Measurements from ENCODE around the gene NR1H4. TPM values are rescaled to one million over a fixed set of nuclear protein-coding genes. Genes with fewer than 3 reads are reported as not detected.

NR1H4 gene
- total and polyA plus RNA-seq, 2 of the 8 experiments (the other 6 are each of a cell fraction or from before 2014, with no cell fraction given), result not detected

GRCh38 chr12:100544165-100544564 lies 70.5 kb downstream of the NR1H4 start (continued):
- TF ChIP-seq, protein P1, sequence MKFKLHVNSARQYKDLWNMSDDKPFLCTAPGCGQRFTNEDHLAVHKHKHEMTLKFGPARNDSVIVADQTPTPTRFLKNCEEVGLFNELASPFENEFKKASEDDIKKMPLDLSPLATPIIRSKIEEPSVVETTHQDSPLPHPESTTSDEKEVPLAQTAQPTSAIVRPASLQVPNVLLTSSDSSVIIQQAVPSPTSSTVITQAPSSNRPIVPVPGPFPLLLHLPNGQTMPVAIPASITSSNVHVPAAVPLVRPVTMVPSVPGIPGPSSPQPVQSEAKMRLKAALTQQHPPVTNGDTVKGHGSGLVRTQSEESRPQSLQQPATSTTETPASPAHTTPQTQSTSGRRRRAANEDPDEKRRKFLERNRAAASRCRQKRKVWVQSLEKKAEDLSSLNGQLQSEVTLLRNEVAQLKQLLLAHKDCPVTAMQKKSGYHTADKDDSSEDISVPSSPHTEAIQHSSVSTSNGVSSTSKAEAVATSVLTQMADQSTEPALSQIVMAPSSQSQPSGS (IDR thresholded peaks at IDR 0.05; ENCODE audit: low read length), result no peak
- TF ChIP-seq CTBP2 (IDR thresholded peaks at IDR 0.05; ENCODE audit: borderline replicate concordance, insufficient read depth, insufficient read length, low read length) (no peak), SUZ12 (IDR thresholded peaks at IDR 0.05; ENCODE audit: low read length) (no peak), RFX5 (IDR thresholded peaks at IDR 0.05; ENCODE audit: borderline replicate concordance, low read depth, low read length) (no peak)

All from H1 (cell line).